NCI-H748 treated with DMSO at 0.1 percent for 48 hours (cell line): ENCODE data around the gene ASPRV1.
"Not testable (repeated sequence)": the region's sequence is repeated elsewhere in the genome, so short reads cannot be mapped to it uniquely, and the experiment has no call there.

Experiments
- DNase-seq: peaks from one replicate; lab custom pipeline; 2025; lab: John Stamatoyannopoulos, UW

Gene ASPRV1

GRCh38 chr2:69961496-69961895 is at the start of gene ASPRV1:
ASPRV1 (minus strand) TSS chr2:69961631; CDS start chr2:69961436, 195 bp downstream.
- no peak for DNase-seq

- DNase-seq = no peak
These were observed 49.2 kb upstream of the ASPRV1 start for GRCh38 chr2:70010576-70011111.

- DNase-seq = no peak
These were observed 48.5 kb upstream of the ASPRV1 start for GRCh38 chr2:70009762-70010575.

DNA sequence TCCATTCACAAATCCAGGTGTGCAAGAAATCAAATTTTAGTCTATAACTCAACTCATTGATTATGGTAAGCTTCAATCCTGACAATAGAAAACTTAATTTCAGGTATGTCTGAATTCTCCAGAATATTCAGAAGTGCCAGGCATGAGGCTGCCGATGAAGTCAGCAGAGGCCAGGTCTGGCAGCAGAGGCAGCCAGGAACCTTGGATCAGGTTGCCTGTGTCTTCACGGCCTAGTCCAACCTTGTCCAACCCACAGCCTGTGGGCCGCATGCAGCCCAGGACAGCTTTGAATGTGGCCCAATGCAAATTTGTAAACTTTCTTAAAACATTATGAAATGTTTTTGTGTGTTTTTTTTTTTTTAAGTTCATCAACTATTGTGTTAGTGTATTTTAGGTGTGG is 46.9 kb upstream of the ASPRV1 start:
- no peak for DNase-seq

GRCh38 chr2:70007151-70007550 is 45.7 kb upstream of the ASPRV1 start:
- no peak for DNase-seq

DNA sequence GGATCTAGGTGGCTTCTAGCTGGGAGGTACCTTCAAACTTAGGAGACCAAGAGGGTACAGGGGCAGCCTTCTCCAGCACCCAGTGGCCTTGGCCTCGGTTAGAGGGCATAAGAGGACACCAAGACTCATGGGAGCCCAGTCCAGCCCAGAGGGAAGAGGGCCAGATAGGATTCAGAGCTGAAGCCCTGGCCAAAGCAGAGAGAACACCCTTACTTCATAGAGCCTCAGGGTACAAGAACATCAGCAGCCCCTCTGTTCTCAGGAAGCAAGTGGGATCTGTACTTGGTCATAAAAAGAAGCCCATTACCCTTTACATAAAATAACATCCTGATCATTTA is 45.0 kb upstream of the ASPRV1 start:
- DNase-seq = no peak

DNA sequence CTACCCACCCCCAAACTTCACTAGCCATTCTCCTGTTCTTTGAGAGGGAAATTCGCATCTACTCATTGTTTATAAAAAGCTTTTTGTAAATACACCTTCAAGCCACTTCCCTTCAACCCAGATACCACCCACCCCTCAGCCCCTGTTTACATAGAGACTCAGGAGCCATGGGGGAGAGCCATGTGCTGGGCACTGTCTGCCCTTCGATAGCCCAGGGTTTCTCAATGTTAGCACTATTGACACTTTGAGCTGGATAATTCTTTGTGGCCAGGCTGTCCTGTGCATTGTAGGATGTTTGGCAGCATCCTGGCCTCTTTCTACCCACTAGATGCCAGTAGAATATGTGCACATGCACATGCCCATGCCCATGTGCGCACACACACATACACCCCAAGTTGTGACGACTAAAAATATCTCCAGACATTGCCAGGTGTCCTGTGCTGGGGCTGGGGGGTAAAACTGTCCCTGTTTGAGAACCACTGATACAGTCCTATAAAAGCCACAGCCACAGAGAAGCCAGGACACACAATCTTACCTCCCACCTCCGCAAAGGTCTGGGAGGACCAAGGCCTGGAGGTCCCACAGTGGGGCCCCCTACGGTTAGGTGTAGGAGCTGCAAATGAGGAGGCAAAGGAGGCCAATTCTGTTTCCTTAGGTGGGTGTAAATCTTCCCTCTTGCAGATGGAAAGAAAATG is 44.5 kb upstream of the ASPRV1 start:
- DNase-seq = no peak

DNA sequence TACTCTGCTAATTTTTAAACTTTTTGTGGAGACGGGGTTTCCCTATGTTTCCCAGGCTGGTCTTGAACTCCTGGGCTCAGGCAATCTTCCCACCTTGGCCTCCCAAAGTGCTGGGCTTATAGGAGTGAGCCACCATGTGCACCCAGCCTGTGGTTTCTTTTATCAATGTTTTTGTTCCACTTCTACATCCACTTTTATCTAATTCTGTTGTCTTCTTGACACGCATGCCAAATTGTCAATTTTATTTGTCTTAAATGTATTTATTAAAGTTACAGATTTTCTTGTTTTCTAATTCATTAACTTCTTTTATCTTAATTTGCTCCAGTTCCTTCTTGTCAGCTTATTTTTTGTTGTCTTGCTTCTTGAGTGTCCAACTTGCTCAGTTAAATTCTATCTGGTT is 43.8 kb upstream of the ASPRV1 start:
- no peak for DNase-seq

- DNase-seq = no peak
These were observed 41.8 kb upstream of the ASPRV1 start for GRCh38 chr2:70003093-70003830.

- no peak for DNase-seq
These were observed 40.9 kb upstream of the ASPRV1 start for GRCh38 chr2:70002241-70002899.

GRCh38 chr2:70000529-70000928 is 39.1 kb upstream of the ASPRV1 start:
- DNase-seq = not testable (repeated sequence)

- DNase-seq = no peak
These were observed 37.3 kb upstream of the ASPRV1 start for GRCh38 chr2:69998761-69999160.

DNA sequence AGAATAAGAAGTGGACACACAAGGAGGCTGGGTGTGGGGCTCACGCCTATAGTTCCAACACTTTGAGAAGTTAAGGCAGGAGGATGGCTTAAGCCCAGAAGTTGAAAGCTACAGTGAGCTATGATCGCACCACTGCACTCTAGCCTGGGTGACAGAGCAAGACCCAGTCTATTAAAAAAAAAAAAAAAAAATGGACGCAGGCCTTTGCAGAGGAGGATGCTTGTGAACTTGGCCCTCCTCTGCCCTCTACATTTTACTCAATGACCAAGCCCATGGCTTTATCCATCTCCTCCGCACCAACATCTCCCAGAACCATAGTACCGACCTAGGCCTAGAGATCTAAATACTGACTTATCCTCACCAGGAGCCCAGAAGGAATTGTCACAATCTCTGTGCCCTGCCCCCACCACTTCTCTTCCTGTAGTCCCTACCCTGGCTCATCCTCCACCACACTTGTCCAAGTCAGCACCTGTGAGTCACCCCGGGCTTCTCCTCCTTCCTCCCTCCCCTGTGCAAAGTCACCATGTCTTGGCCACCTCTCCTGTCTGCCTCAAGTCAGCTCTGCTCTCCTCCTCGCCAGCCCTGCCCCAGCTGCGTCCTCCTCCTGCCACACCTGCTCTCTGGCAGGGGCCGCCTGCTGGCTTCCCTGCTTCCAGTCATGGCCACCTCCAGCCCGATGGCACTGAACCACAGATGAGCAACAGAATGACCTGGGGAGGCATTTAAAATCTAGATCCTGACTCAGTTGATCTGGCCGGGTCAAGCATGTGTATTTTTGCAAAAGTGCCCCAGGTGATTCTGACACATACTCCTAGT is 35.8 kb upstream of the ASPRV1 start:
- DNase-seq = no peak

DNA sequence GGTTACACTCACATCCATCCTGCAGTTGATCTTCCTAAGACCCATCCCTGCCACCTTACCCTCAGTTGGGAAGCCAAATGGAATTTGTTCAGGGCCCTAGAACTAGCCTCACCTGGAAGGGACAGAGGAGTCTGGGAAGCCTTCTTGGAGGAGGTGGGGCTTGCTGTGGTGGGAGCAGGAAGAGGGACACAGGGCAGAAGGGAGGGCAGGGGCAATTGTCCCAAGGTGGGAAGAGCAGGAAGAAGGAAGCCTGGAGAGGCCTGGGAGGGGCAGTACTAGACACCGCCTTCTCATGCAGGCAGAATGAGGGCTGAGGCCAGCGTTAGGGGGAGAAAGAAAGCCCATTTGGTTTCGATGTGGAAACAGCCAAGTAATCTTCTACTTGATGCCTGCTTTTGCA is 34.1 kb upstream of the ASPRV1 start:
- no peak for DNase-seq

DNA sequence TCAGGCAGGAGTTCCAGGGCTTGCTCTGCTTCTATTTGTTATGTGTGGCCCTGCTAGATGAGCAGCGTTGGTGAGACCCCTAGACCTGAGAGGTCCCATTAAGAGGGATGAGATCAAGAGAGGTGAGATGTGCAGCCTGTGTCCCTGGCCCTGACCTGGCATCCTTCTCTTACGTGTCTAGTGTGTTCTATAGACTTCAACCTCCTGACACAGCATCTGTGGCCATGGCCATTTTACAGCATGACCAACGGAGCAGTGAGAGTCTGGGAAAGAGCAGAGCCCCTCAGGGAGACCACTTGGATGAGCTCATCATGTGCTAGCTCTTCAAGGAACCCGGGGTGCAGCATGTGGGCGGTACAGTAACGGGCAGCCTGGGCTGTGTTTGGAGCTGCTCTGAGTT is 32.7 kb upstream of the ASPRV1 start:
- DNase-seq = no peak

DNA sequence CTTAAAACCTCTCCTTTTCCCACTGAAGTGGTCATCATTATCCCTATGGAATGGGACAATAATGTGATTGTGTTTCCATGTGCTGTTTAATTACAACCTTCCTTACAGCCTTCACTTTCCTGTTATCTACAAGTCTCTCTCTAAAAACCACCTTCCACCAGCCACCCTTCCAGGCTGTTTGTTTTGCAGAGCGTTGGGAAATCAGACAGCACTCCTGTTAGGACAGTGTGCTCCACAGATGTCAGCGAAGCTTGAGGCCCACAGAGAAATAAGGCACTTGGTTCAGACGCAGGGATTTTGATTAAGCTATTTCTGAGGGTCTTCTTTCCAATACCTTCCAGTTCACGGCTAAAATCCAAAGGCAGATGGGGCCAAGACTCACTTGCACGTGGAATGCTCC is 32.3 kb upstream of the ASPRV1 start:
- DNase-seq = no peak

DNA sequence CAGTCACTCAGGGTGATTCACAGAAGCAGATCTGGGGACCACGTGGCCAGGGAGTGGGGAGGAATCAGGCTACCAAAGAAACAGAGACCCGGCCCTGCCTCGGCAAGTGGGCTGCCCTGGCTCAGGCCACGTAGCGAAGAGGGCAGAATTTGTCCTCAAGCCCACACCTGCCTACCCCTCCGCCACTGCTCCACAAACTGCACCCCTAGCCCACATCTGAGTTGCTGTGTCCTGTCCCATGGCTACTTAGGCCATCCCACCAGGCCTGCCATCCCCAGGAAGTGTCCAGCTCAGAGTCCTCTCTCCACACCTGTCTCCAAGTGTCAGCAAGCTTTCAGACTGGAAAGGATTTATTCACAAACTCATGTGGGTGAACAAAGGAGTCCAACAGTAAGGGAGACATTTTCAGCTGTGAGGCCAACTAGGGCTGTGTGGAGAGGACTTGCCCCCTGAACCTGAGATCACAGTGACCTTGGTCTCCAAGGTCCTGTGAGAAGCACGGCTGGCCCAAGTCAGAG is 31.7 kb upstream of the ASPRV1 start:
- DNase-seq = no peak

DNA sequence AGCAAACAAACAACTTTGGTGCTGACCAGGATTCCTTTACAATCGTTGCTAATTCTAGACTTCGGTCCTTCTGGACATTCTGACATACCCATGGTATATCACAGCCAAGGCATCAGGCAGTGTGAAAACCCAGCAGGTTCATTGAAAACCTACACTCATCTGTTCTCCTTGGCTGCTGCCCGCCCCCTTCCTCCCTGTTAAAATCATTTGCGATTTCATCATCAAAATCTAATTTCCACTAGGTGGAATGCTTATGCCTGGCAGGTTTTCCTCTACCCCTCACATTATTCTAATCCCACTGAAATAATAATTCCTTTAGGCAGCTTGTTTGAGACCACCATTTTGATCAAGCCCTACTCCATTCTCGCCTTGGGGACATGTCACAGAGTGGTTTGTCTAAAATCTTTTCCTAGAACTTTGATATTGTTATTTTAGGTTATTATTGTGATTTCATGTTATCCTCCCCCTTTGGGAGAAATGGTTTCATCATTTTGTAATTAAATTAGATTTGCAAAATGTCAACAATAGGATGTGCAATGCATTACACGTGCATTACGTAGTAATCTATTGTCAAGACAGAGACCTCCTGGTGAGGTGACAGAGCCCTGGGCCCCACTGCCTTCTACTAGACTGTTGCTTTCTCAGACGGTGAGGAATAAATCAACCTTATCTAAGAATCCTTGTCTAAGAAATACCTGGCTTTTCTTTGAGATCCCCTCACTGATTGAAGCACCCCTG is 31.0 kb upstream of the ASPRV1 start:
- DNase-seq = no peak

- DNase-seq = no peak
These were observed 28.1 kb upstream of the ASPRV1 start for GRCh38 chr2:69989441-69990105.

- DNase-seq = no peak
These were observed 27.6 kb upstream of the ASPRV1 start for GRCh38 chr2:69989009-69989408.
